ENCODE data around the gene PCCA.
"Not testable (repeated sequence)": the region's sequence is repeated elsewhere in the genome, so short reads cannot be mapped to it uniquely, and the experiment has no call there.

PCCA gene

DNA sequence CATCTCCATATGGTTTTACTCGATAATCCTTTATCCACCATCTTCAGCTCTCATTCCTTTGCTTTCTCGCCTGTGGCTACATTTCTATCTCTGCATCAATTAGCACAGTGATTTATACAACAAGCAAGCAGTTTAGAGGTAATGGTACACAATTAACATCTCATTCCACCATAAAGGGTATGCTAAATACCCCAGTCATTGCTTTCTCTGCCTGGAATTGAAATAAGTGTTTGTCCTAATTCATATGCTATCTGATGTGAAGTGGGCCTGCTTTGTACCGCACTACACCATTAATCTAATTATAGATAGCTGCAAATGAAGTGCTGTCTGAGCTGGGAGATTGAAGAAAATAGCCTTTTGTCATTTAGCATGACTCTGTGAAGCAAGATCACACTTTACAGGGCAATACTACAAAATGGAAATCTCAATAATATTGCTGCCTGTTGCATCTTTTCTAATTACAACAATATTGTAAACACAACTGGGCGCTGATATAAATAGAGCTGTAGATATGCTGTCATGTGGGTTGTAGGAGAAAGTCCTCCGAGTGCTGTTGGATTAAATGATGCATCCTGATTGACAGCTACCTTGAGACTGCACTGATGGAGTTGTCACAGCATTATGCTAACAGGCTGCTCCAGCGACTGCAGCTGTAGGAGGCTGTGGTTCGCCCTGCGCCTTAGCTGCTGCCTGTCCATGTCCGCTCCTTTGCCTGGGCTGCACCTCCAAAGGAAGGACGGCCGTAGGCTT, 421.5 kb downstream of the PCCA start:
- no peak for DNase-seq (ENCODE audit: low spot score)

DNA sequence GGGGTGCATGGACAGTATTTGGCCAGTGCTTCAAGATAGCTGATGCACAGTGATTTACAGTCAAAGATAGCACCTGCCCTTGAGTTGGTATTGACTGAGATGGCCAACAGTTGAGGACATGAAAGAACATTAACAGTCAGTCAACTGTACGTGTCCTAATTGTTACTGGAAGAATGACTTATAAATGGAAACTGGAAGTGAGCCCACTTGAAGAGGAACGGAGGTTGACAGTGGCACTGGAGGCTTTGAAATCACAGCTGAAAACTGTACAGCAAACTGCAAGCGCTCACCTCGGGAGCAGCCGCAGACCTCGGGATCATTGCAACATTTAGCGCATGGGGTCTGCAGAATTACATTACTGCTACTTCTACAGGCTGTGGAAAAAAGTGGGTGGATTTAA, 422.6 kb downstream of the PCCA start:
- no peak for DNase-seq (ENCODE audit: low spot score)

DNA sequence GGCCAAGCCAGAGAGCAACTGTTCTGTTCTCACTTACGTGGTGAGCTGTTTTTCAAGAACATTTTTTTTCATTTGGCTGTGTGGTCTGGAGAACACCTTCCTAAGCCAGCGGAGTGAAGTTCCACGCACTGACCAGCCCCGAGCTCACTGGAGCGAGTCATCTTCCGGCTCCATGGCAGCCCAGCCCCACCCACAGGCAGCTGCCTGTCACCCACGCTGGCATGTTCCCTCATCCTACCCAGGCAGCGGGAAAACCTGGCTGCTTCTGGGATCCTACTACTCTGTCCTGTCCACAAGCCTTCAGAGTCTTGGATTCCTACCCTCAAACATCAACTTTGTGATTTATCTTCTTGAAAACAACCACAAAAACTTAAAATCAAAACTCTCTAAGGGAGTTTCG, 423.5 kb downstream of the PCCA start:
- no peak for DNase-seq (ENCODE audit: low spot score)

DNA sequence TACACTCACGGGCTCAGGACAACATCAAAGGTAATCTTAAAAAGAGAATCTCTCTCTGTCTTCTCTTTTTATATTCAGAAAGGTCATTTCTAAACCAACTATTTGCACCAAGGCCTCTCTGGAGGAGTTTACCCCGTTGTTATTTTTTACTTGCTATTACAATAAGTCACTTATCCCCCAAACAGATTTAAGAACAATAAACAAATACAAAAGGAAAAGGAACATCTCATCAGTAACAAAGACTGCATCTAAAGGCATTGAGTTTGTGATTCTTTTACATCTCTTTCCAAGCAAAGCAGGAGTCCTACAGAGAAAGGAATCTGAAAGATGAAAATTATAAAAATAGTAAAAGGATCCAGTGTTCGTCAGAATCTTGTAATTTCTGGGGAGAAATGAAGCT, 424.3 kb downstream of the PCCA start:
- no peak for DNase-seq (ENCODE audit: low spot score)

DNA sequence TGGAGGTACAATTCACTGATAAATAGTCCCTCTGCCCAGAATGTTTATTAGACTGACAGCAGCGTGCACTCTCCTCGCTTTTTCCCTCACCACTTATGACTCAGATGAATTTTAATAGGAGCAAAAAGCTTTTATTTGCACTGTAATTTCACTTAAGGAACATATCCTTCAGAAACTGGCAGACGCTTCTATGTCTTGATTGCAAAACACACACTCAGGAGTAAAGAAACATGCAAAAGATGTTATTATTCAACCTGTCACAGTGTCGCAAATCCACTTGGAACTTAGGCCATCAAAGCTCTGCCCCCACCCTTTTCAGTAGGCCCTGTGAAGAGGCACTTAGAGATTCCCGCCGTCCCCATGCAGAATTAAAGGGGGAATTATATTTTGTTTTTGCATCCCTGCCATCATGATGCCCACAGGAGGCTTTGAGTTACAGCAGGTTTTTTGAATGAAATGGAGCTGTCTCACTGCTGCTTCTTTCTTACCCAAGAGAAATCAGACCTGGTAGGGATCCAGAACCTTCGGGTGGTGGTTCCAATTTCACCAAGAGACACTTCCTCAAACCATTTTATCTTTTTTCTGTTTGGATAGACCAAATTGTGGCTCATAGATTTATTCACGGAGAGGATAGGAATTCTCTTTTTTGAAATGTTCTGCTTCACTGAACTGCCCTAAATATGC, 425.2 kb downstream of the PCCA start:
- no peak for DNase-seq (ENCODE audit: low spot score)

DNA sequence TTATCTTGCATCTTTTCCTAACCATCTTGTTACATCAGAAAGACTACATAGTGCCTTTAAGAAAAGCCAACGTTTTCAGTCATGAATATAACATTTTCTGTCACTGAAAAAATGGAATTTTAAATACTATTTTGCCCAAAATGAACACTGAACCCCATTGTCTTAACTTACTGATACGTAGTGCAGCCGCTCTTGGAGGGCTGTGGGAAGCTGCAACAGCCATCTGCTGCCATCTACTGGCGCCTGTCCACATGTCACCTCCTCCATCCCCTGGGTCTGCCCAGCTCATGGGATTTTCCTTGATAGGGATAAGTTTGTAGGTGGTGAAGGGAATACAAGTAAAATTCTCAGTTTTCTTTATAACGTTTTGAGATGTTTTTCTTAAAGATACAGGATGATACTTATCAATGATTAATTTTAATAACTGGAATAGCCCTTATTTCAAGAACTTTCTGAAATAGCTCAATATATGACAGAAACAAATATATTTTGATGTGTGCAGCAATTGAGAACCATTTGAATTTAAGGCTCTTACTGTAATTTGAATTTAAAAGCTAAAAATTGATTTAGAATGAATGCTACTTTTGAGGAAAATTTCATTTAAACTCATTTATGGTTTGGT, 426.0 kb downstream of the PCCA start:
- peak; percentile 83 for DNase-seq (ENCODE audit: low spot score)

DNA sequence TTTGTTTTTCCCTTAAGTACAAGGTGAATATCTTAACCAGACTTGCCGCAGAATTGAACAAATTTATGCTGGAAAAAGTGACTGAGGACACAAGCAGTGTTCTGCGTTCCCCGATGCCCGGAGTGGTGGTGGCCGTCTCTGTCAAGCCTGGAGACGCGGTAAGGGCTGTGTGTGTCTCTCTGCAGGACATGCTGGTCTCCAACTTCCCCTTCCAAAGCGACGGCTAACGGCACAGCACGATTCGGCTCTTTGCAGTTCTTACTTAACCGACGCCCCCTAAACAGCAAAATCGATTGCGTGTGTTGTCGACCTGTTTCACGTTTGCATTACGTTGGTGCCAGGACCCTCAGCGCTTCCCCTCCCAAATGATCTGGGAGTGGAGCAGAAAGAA, 426.5 kb downstream of the PCCA start:
- no peak for DNase-seq (ENCODE audit: low spot score)

DNA sequence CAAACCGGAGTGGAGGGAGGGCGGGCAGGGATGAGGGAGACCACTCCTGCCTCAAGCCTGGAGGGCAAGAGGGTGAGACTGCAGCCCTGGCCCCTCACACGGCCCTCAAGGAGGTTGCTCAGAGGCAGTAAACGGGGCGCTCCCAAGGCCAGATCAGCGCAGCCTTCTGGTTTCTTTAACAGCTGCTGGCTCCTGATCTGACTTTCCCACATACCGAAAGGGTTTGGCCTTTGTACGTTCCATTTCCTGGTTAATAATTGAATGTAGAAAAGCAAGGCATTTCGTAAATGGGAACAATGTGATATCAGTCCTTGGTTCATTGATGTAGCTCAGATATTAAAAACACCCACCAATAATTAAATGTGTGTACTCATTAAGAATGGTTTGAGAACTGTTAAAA, 428.2 kb downstream of the PCCA start:
- no peak for DNase-seq (ENCODE audit: low spot score)

DNA sequence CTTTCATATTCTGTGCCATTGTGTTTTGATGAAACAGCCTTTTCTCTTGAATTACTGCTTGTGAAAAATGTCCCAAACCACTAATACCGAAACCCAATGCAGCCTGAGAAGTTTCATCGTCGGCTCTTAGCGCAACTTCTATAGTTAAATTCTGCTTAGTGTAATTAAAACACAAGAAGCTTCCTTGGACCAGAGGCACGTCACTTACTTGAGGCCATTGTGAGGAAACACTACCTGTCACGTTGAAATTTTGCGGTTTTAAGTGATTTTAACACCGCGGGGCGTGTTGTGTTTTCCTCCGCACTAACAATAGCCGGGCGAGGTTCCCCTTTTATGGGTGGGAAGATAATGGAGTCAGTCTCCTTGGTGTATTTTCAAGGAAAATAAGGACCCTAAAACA, 428.8 kb downstream of the PCCA start:
- DNase-seq (ENCODE audit: low spot score): no peak

DNA sequence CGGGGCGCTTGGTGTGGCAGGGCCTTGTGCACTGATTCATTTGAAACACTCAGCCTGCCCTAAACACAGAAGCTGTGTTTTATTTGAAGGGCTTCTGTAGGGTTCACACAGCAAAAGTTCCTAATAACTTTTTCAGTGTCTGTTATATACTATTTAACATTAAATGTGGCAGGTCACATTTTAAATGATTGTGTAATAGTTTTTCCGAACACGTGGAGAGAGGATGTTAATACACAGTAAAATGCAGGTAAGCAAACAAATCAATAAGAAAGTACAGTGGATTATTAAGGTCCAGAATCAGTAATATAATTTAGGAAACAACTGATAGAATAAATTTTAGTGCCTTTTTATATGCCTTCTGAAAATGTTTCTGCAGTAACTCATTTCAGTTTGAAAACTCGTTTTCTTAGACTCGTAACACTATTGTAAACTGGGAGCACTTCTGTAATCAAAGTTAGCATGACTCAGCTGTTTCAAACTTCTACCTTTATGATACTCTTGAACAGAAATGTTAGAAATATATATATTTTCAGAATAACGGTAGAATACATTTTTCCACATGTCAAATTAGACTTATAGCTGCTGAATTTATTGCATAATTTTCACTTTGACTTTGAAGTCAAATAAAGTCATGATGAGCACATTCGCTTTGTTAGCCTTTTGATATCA, 429.6 kb downstream of the PCCA start:
- no peak for DNase-seq (ENCODE audit: low spot score)

DNA sequence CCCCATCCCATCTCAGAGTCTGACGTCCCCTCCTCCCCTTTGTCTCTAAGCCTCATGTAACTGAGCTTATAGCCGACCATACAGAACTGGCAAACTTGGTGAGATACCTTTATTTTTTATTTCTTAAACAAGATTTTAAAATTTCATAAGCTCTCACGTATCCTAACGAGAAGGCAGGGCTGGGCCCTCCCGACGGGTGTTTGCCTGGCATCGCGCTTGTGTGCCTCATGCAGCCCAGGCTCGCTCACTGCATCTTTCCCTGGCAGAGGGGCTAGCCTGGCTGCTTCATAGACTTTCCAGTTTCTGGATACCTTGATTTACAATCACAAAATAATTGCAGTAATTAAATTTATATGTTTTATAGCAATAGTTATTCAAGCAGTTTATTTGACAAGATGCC, 430.7 kb downstream of the PCCA start:
- no peak for DNase-seq (ENCODE audit: low spot score)

DNA sequence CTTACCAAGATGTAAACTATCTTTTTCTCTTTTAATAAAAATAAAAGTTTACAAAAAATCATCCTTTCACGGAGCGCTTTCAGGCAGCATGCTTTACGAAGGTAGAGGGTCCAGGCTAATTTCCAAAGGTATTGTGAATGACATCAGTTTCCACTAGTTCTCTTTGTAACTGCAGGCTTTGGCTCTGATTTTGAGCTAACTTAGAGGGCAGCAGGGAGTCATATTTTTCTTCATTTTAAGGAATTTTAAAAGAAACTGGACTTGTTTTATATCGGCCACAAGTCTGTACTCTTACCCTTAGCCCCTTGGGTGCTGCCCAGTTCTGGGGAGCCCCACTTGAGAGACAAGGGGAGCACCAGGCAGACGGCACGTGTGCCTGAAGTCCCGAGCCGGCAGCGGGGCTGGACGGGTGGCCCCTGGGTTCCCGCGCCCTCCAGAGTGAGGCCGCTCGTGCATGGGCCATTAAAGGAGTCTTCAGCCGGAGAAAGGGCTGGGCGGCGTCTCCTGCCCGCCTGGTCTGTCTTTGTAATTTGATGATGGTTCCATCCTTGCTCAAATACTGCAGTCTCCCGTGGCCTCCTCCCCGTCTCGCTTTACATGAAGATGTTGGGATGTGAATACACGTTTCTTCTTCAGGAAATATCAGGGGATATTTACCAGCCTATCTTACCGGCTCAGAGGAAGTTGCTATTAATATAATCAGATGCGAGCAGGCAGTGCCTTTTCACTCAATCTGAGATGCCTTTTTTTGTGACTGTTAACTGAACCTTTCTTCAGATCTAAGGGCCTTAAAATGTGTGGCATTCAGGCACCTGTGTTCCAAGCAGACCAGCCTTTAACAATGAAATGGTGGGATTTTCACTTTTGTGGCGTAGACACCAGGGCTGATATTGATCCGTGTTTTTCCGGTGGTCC, 432.3 kb downstream of the PCCA start:
- no peak for DNase-seq (ENCODE audit: low spot score)

DNA sequence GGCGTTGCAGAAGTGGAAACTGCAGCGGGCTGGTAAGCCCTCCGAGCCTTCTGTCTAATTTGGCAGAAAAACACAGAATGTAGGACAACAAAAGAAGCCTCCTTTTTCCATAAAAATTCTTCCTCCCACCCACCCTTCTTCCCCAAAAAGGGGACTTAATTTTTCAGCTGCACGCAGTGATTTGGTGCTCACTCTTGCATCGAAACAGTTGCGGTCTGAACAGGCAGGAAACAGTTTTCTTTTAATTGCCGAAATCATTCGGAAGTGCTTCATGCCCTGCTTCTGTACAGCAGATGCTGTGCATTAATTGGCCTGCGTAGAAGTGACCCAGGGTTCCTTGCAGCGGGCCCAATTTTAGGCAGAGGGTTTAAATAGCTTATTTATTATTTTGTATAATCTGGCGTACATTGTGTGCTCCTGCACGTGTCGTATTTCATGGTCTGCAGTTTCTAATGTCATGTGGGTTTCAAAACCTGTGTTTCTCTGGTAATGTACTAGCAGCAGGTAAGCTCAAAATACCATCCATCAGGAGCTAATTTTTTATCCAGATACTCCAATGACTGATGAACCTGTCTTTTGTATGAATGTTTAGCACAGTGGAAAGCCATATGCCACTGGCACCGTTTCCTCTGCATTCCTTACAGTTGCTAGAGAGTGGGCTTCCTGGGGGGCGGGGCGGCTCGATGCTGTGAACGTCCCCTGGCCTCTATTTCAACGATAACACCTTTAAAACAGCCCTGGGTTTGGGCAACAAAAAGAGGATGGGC, 433.1 kb downstream of the PCCA start:
- DNase-seq (ENCODE audit: low spot score): no peak

DNA sequence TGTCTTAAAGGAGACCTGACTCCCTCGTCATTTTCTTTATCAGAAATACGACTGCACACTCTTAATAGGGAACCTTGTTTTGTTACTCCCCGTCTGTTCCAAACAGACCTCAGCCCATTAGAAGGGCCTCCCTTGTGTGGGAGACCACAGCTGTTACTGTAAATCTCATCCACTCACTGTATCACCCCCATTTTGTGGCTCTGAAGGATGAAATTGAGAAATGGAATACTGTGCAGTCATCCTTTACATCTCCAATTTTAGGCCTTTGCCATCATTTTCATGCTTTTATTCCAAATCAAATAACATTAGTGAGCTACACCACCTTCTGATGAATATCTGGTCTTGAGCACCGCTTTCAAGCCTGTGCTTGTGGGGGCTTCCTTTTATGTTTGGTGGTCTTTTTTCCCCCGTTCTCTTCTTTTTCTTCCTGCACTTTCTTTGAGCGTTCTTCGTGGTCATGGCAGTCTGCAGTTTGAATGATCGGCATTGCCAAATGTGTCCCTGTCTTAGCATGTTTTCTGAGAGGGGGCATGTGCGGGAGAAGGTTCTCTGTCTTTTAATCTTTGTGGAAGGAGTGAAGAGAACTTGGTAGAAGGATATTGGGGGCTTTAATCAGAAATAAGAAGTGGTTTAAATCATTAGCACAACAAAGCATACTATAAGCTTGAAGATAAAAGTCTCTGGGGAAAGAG, 433.9 kb downstream of the PCCA start:
- DNase-seq (ENCODE audit: low spot score): no peak

DNA sequence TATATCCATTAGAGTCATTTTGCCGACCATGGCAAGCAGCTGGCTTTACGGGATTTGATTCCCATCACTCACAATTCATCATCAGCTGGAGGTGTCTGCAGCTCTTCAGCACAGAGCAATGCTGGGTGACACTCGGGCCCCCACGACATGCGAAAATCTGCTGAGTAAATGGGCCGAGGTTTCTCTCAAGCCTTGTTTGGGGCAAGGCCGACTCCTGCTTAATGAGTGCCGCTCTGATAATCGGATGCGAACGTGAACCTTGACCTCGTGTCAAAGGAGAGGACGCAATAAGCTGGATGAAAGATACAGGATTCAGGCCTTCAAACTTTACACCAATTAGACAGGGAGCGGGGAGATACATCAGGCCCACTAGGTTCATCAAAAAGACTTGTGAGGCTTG, 434.5 kb downstream of the PCCA start:
- DNase-seq (ENCODE audit: low spot score): no peak

DNA sequence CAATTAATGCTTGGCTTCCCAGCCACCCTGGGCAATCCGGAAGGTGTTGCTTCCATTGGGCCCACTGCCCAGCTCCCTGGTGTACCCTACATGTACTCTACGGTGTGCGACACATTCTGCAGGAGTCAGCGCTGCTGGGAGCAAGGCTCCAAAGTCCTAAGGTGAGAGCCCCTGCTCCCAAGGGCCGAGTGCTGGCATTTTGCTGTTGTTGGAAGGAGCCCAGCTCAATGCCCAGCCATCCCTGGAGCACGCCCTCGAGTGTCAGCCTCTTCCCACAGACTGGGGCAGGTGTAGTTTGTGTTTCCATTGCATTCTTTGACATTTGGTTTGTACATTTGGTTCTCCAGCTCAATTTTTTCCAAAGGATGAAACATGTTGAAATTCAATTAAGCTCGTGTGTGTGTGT, 435.1 kb downstream of the PCCA start:
- no peak for DNase-seq (ENCODE audit: low spot score)

DNA sequence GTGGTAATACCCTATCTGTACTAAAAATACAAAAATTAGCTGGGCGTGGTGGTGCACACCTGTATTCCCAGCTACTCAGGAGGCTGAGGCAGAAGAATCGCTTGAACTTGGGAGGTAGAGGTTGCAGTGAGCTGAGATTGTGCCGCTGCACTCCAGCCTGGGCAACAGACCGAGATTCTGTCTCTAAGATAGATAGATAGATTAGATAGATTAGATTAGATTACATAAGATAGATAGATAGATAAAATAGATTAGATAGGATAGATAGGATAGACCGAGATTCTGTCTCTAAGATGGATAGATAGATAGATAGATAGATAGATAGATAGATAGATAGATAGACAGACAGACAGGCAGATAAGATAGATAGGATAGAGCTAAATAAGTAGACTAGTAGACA, 435.8 kb downstream of the PCCA start:
- DNase-seq (ENCODE audit: low spot score): not testable (repeated sequence)

DNA sequence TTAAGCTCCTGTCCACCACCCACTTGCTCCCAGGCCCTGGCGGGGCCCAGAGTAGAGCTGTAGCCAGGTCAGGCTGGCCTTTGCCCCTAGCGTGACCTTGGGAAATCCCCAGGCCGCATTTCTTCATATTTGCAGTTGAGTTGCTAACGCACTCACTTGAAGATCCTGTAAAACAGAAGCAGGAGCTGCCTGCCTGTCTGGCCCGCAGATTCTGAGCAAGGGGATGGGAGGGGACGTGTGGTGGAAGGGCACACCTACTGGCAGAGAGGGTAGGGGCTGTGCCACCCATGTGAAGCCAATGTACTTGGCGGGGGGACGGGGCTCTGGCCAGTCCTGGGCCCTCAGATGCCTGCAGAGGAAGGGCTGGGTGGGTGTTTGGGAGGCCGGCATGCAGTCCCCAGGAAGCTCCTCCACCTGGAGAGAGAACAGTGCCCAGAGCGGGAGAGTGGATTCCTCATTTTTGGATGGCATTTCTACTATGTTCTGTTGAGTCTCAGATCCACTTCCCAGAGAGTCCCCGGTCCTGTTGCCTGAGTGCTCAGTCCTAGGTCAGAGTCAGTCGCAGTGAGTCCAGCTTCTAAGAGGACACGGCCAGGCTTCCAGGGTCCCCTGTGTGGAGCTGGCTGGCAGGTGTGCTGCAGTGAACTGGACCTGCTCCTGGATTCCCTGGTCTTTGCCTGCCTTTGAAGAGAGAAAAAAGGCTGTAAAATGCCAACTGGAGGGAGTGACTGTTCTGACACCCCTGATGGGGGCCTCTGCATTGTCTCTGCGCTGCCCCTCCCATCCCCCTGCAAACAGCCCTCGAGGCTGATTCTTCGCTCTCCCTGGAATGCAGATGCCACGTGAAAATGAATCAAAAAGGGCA, 436.8 kb downstream of the PCCA start:
- DNase-seq (ENCODE audit: low spot score): no peak

DNA sequence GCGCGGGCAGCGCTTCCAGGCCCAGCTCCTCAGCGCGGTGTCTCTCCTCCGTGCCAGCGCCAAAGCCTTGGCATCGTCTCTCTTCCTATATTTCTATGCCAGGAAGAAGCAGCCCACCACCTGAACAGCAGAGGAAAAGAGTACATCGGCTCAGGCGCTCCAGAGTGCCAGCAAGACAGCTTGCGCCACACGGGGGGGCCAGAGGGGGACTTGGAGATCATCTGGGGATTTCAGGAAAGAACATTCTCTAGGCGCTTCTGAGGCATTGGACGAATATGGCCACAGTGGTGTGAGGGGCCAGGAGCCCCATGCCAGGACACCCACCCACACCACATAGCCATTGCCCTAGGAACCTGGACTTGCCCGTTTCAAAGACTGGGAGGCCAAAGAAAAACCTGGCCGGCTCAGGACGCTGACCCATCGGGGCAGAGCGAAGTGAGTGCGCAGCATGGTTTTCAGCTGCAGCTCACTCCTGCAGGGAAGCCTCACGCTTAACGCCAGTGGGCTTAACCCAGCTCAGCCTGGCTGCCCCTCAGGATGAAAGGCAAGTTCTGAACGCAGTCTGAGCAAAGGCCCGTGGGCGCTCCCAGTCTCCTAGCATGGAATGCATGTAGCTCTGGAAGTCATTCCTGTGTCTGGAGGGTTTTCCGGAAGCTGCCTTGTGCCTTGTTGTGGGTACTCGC, 437.6 kb downstream of the PCCA start:
- no peak for DNase-seq (ENCODE audit: low spot score)
